Suprapubic skin (tissue), 4 donors: ENCODE results near the gene BMERB1. TPM values are rescaled to one million over a fixed set of nuclear protein-coding genes. Genes with fewer than 3 reads are reported as not detected.

Source experiments
- DNase-seq, 2 donors: peaks; one replicate each; pipeline ENCODE4 v3.0.0-alpha.2; 2019; ENCODE audit warnings: low spot score in 2 of 2
- H3K27ac ChIP-seq: fragments of 200-600 bp; sonication (generic); one replicate; pipeline ENCODE4 v1.5.1; 2019
- H3K27me3 ChIP-seq: fragments of 200-600 bp; sonication (generic); one replicate; pipeline ENCODE4 v1.5.1; 2019
- H3K36me3 ChIP-seq: fragments of 200-600 bp; sonication (generic); one replicate; pipeline ENCODE4 v1.5.1; 2019
- H3K4me1 ChIP-seq: fragments of 200-600 bp; sonication (generic); one replicate; pipeline ENCODE4 v1.5.1; 2019
- H3K4me3 ChIP-seq: fragments of 200-600 bp; sonication (generic); one replicate; pipeline ENCODE4 v1.5.1; 2019; ENCODE audit warnings: mild to moderate bottlenecking
- H3K9me3 ChIP-seq: fragments of 200-600 bp; sonication (generic); one replicate; pipeline ENCODE4 v1.5.1; 2019
- EP300 ChIP-seq: sonication (generic); formaldehyde crosslinking; IDR thresholded peaks from one replicate; pipeline ENCODE4 v1.6.1; 2017; ENCODE audit warnings: antibody characterized with exemption
- POLR2A ChIP-seq, 2 donors: fragments of 450-650 bp; IDR thresholded peaks; one replicate each; pipeline ENCODE4 v1.6.1; 2017; ENCODE audit warnings: antibody characterized with exemption in 2 of 2, mild to moderate bottlenecking in 2 of 2, moderate library complexity in 2 of 2
- POLR2AphosphoS5 ChIP-seq, 3 donors: sonication (generic); formaldehyde crosslinking; IDR thresholded peaks; one replicate each; pipeline ENCODE4 v1.6.1; 2017; ENCODE audit warnings: antibody characterized with exemption in 3 of 3
- WGBS: methylation state at CpG from one replicate; pipeline ENCODE4 v1.1.5; 2018; 5-methylcytosine and 5-hydroxymethylcytosine counted together
- total RNA-seq, 4 donors: library from RNA; depleted of rRNA; stranded (reverse); fragments of >200 nt; gene quantifications; one replicate each; pipeline ENCODE4 v1.1.0, GENCODE V29; 2016
- TF ChIP-seq, protein P1 (sequence below), 2 donors: fragments of 200-600 bp in 1 of 2; fragments of 450-650 bp in 1 of 2; sonication (generic) in 1 of 2; IDR thresholded peaks; one replicate each; pipeline ENCODE4 v1.5.1; 2016 to 2019; ENCODE audit warnings: antibody characterized with exemption in 2 of 2, mild to moderate bottlenecking in 1 of 2, moderate library complexity in 1 of 2

BMERB1 gene
- total RNA-seq, 4 donors from 2014 or later: 5.5 to 31.4 (median 17.9) TPM

DNA sequence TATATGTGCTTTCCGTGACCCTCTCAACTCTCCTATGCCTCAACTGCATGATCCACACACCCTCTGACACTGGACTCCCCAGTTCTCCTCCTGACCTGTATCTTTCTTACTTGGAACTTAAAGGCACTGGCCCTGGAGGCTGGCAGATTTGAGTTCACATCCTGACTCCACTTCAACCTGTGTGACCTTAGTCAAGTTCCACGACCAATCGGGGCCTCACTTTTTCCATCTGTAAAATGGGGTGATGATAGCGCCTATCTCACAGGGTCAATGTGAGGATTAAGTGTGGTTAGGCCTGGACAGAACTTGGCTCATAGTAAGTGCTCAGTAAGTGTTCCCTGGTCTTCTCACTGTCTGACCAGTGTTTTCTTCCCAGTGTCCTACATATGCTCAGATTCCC, 183.5 kb downstream of the BMERB1 start:
- no peak for TF ChIP-seq POLR2A (IDR thresholded peaks at IDR 0.05)
- TF ChIP-seq EP300: no peak
- TF ChIP-seq POLR2AphosphoS5 (IDR thresholded peaks at IDR 0.05): no peak
- TF ChIP-seq, protein P1, sequence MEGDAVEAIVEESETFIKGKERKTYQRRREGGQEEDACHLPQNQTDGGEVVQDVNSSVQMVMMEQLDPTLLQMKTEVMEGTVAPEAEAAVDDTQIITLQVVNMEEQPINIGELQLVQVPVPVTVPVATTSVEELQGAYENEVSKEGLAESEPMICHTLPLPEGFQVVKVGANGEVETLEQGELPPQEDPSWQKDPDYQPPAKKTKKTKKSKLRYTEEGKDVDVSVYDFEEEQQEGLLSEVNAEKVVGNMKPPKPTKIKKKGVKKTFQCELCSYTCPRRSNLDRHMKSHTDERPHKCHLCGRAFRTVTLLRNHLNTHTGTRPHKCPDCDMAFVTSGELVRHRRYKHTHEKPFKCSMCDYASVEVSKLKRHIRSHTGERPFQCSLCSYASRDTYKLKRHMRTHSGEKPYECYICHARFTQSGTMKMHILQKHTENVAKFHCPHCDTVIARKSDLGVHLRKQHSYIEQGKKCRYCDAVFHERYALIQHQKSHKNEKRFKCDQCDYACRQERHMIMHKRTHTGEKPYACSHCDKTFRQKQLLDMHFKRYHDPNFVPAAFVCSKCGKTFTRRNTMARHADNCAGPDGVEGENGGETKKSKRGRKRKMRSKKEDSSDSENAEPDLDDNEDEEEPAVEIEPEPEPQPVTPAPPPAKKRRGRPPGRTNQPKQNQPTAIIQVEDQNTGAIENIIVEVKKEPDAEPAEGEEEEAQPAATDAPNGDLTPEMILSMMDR (IDR thresholded peaks at IDR 0.05): no peak
- Histone ChIP-seq H3K27me3 (no peaks in the 10 kb centered on the region), H3K27ac (no peak overlapping the region), H3K4me3 (no peak overlapping the region), H3K4me1 (no peaks in the 10 kb centered on the region), H3K36me3 (peaks cover 94% of the 10 kb centered on the region), H3K9me3 (no peaks in the 10 kb centered on the region)
- DNase-seq: no peak
- 95% methylated on average over 4 of the region's 4 CpGs for WGBS

DNA sequence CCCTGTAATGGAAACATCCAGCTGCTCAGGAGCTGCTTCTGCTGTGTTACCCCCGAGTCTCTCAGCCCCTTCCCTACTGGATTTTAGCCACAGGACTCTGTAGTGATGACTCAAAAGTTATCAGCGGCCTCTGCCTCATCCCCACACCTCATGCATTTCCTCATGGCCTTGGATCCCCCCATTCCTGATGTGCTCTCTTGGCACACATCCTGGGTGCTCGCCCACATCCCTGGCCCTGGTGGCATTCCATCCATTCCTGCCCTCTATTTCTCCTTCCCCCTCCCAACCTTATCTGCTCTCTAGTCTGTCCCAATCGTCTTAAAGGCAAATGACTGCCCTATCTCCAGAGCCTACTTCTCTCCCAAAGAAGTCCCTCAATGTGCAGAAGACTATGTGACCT, 184.0 kb downstream of the BMERB1 start:
- Histone ChIP-seq H3K36me3 (peaks cover 92% of the 10 kb centered on the region), H3K27me3 (no peaks in the 10 kb centered on the region), H3K9me3 (no peaks in the 10 kb centered on the region), H3K4me1 (no peaks in the 10 kb centered on the region), H3K4me3 (no peak overlapping the region), H3K27ac (no peak overlapping the region)
- no peak for DNase-seq
- 91% methylated on average over 4 of the region's 4 CpGs for WGBS
- TF ChIP-seq EP300 (no peak), POLR2A (IDR thresholded peaks at IDR 0.05) (no peak), POLR2AphosphoS5 (IDR thresholded peaks at IDR 0.05) (no peak)
- TF ChIP-seq, protein P1 (IDR thresholded peaks at IDR 0.05): no peak

DNA sequence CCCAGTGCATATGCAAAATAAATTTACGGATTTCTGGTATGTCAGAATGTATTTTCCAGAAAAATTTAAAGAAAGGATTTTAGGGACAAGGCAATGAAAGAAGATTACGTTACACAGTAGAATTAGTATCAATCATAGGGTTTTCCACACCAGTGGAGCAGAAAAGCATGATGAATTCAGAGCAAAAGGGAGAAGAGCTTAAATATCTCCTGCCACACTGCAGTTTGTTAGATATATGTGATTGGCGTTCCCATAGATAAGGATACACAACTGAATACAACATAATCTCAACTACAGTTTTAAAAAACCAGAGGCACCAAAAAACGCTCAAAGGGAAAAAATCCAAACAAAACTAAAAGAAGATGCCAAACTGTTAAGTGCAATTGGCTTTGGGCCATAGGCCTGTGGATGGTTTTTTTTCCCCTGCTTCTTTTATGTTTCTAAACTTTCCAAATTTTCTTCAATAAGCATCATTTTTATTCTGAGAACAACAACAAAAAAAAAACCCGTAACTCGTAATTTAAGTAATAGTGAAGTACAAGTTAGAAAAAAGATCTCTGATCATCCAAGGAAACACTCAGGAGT, 186.3 kb downstream of the BMERB1 start:
- Histone ChIP-seq H3K27me3 (no peaks in the 10 kb centered on the region), H3K4me1 (no peaks in the 10 kb centered on the region), H3K4me3 (no peak overlapping the region), H3K36me3 (peaks cover 93% of the 10 kb centered on the region), H3K27ac (no peak overlapping the region), H3K9me3 (no peaks in the 10 kb centered on the region)
- 81% methylated on average over 6 of the region's 6 CpGs for WGBS
- TF ChIP-seq POLR2A (IDR thresholded peaks at IDR 0.05) (no peak), POLR2AphosphoS5 (IDR thresholded peaks at IDR 0.05) (no peak), EP300 (no peak)
- TF ChIP-seq, protein P1 (IDR thresholded peaks at IDR 0.05): no peak
- no peak for DNase-seq

DNA sequence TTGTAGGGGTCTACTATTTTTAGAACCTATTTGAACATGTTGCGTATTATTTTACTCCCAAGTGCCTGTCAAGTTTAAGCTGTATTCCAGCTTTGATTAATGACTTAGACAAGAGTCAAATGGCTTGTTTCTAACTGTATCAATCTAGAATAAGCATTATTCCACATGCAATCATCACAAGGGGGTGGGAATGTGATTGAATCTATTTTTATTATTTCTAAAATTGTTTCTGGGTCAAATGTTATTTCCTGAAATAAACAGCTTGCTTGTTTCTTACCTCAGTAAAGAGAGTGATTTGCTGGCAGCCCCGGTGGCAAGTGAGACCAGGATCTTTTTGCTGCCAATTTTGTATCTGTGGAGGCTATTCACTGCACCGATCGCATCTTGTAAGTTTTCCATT, 187.1 kb downstream of the BMERB1 start:
- Histone ChIP-seq H3K27ac (no peak overlapping the region), H3K27me3 (no peaks in the 10 kb centered on the region), H3K4me3 (no peak overlapping the region), H3K36me3 (peaks cover 93% of the 10 kb centered on the region), H3K9me3 (no peaks in the 10 kb centered on the region), H3K4me1 (no peaks in the 10 kb centered on the region)
- DNase-seq: no peak
- TF ChIP-seq, protein P1 (IDR thresholded peaks at IDR 0.05): no peak
- TF ChIP-seq POLR2AphosphoS5 (IDR thresholded peaks at IDR 0.05): no peak
- TF ChIP-seq POLR2A (IDR thresholded peaks at IDR 0.05): no peak
- TF ChIP-seq EP300: no peak
- 74% methylated on average over 4 of the region's 4 CpGs for WGBS

DNA sequence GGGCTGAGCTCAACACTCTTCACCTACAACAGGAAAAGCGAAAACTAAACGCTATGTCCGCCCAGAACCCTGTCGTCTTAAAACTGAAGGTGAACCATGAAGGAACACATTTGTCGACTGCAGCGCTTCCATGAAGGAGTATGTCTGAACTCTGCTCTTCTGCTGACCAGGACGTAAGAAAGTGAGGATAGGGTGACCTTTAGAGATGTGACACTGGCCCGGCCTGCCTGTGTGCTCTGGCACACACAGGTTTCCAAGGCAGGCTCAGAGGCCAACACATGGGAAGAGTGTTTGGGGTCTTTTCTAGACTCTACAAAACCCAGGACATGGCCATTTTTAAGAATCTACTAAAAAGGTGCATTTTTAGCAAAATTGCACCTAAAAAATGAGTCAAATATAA, 187.5 kb downstream of the BMERB1 start:
- DNase-seq: no peak
- no peaks in the 10 kb centered on the region for H3K9me3 ChIP-seq
- H3K27me3 ChIP-seq: no peaks in the 10 kb centered on the region
- no peak for TF ChIP-seq POLR2A (IDR thresholded peaks at IDR 0.05)
- no peak for TF ChIP-seq POLR2AphosphoS5 (IDR thresholded peaks at IDR 0.05)
- no peak for TF ChIP-seq EP300
- TF ChIP-seq, protein P1 (IDR thresholded peaks at IDR 0.05): no peak
- H3K36me3 ChIP-seq: peaks cover 91% of the 10 kb centered on the region
- H3K4me3 ChIP-seq: no peak overlapping the region
- H3K27ac ChIP-seq: no peak overlapping the region
- 94% methylated on average over 8 of the region's 8 CpGs for WGBS
- no peaks in the 10 kb centered on the region for H3K4me1 ChIP-seq
